Ishikawa (cell line): ENCODE results near the gene MC5R.
A peak's percentile ranks its signal among the peaks of the same experiment; 100 is the strongest.

Source experiments
- CEBPB ChIP-seq: IDR thresholded peaks from 2 replicates; pipeline ENCODE4 v1.6.1; 2012
- CREB1 ChIP-seq: IDR thresholded peaks from 2 replicates; pipeline ENCODE4 v1.6.1; 2012; ENCODE audit warnings: low read depth
- EGR1 ChIP-seq: IDR thresholded peaks from 2 replicates; pipeline ENCODE4 v1.6.1; 2012
- EP300 ChIP-seq: IDR thresholded peaks from 2 replicates; pipeline ENCODE4 v1.6.1; 2012; ENCODE audit warnings: borderline replicate concordance
- FOXM1 ChIP-seq: IDR thresholded peaks from 2 replicates; pipeline ENCODE4 v1.6.1; 2012; ENCODE audit warnings: low read depth, borderline replicate concordance
- NFIC ChIP-seq: IDR thresholded peaks from 2 replicates; pipeline ENCODE4 v1.6.1; 2012
- RAD21 ChIP-seq: IDR thresholded peaks from 2 replicates; pipeline ENCODE4 v1.6.1; 2012; ENCODE audit warnings: low read depth
- TAF1 ChIP-seq: IDR thresholded peaks from 2 replicates; pipeline ENCODE4 v1.6.1; 2012; ENCODE audit warnings: low read depth, mild to moderate bottlenecking
- TCF12 ChIP-seq: IDR thresholded peaks from 2 replicates; pipeline ENCODE4 v1.6.1; 2012; ENCODE audit warnings: low read depth
- TEAD4 ChIP-seq: IDR thresholded peaks from 2 replicates; pipeline ENCODE4 v1.6.1; 2012
- YY1 ChIP-seq: IDR thresholded peaks from 2 replicates; pipeline ENCODE4 v1.6.1; 2012; ENCODE audit warnings: low read depth
- ZBTB7A ChIP-seq: IDR thresholded peaks from 2 replicates; pipeline ENCODE4 v1.6.1; 2012; ENCODE audit warnings: low read depth
- TF ChIP-seq, protein P1 (sequence below): IDR thresholded peaks from 2 replicates; pipeline ENCODE4 v1.6.1; 2012; ENCODE audit warnings: low read depth, mild to moderate bottlenecking
- TF ChIP-seq, protein P2 (sequence below): IDR thresholded peaks from 2 replicates; pipeline ENCODE4 v1.6.1; 2012
- TF ChIP-seq, protein P3 (sequence below): IDR thresholded peaks from 2 replicates; pipeline ENCODE4 v1.6.1; 2012

MC5R gene

DNA sequence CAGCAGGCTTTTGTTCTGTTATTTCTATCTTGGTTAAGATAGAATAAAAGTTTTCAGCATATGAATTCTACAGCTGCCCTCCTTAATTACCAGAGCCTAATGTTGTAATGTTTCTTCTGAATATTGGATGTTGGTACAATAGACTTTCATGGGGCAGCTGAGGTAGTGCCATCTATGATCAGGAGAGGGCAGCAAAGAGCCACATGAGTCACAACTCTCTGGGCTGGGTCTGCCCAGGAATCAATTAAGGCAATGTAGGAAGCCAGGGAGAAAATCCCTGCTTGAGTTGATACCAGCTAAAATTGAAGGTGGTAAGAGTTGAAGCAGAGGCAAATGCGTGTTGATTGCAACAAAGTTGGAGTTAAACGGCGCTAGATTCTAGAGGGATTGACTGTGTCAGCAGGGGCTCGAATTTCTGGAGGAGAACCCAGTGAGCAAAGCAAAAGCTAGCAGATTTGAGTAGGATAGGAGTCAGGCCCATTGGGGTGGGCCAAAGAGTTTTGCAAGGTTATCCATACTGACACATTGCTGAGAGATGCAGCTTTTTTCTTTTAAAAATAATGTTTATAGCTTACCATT lies 10.6 kb upstream of the MC5R start:
- TF ChIP-seq RAD21 (peak; percentile 79), EP300 (no peak)

DNA sequence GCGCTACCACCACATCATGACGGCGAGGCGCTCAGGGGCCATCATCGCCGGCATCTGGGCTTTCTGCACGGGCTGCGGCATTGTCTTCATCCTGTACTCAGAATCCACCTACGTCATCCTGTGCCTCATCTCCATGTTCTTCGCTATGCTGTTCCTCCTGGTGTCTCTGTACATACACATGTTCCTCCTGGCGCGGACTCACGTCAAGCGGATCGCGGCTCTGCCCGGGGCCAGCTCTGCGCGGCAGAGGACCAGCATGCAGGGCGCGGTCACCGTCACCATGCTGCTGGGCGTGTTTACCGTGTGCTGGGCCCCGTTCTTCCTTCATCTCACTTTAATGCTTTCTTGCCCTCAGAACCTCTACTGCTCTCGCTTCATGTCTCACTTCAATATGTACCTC lies 2.3 kb downstream of the MC5R start:
- TF ChIP-seq ZBTB7A (no peak), EP300 (no peak), CREB1 (no peak), FOXM1 (no peak), NFIC (no peak), EGR1 (no peak), YY1 (no peak), RAD21 (no peak)
- TF ChIP-seq, protein P1, sequence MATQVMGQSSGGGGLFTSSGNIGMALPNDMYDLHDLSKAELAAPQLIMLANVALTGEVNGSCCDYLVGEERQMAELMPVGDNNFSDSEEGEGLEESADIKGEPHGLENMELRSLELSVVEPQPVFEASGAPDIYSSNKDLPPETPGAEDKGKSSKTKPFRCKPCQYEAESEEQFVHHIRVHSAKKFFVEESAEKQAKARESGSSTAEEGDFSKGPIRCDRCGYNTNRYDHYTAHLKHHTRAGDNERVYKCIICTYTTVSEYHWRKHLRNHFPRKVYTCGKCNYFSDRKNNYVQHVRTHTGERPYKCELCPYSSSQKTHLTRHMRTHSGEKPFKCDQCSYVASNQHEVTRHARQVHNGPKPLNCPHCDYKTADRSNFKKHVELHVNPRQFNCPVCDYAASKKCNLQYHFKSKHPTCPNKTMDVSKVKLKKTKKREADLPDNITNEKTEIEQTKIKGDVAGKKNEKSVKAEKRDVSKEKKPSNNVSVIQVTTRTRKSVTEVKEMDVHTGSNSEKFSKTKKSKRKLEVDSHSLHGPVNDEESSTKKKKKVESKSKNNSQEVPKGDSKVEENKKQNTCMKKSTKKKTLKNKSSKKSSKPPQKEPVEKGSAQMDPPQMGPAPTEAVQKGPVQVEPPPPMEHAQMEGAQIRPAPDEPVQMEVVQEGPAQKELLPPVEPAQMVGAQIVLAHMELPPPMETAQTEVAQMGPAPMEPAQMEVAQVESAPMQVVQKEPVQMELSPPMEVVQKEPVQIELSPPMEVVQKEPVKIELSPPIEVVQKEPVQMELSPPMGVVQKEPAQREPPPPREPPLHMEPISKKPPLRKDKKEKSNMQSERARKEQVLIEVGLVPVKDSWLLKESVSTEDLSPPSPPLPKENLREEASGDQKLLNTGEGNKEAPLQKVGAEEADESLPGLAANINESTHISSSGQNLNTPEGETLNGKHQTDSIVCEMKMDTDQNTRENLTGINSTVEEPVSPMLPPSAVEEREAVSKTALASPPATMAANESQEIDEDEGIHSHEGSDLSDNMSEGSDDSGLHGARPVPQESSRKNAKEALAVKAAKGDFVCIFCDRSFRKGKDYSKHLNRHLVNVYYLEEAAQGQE = no peak
- TF ChIP-seq, protein P2, sequence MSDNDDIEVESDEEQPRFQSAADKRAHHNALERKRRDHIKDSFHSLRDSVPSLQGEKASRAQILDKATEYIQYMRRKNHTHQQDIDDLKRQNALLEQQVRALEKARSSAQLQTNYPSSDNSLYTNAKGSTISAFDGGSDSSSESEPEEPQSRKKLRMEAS = no peak

DNA sequence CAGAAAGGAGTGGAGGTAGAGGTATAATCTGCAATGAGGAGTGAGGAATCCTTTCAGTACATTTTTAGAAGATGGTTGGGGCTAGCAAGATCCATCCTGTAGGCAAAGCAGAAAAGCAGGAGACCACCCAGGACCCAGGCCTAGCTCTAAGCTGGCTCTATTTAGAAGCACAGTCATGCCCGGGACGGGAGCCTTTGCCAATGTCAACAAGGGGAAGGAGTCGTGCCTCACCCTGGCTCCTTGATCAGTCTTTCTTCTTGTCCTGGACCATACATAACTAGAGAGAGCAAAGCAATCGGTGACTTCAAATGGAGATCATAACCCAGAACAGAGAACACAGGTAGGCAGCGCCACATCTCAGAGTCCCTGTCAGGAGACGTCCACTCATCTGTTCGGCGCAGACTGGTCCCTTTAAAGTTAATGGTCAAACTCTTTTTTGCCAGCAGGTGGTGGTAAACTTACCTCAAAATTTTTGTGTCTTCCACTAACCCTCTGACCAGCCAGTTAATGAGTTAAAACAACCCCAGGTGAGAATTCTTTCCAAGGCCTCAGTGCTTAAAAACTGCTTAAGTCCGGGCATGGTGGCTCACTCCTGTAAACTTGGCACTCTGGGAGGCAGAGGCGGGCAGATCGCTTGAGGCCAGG lies 8.0 kb downstream of the MC5R start:
- TF ChIP-seq TAF1 = no peak
- TF ChIP-seq, protein P2 = no peak
- TF ChIP-seq RAD21 = peak; percentile 35; the same call in 1 of the 2 replicates
- no peak for TF ChIP-seq NFIC
- TF ChIP-seq ZBTB7A = no peak
- no peak for TF ChIP-seq TCF12
- no peak for TF ChIP-seq FOXM1
- TF ChIP-seq TEAD4 = no peak

DNA sequence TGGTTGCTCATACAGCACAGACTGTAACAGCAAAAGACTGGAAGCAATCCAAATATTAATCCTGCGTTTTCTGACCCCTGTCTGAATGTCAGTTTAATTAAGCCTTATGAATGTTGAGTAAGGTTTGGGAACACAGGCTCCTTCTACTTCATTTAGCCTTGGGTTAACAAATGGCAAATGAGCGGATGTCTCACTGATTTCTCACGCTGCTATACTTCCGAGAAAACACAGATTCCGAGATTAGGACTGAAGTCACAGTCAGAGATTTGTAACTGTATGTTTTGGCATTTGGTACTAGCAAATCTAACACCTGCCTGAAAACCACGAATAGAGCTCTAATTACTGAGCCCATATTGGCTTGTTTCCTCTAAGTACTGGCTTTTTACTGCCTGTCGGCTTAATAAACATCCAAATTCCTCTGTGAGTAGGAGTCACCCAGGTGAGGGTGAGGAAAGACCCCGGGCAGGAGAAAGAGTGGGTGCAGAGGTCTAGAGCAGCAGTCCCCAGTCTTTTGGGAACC lies 10.6 kb downstream of the MC5R start:
- TF ChIP-seq, protein P1 = no peak
- TF ChIP-seq TAF1 = no peak
- no peak for TF ChIP-seq ZBTB7A
- TF ChIP-seq YY1 = no peak
- TF ChIP-seq CEBPB = no peak
- TF ChIP-seq EP300 = no peak
- no peak for TF ChIP-seq FOXM1

DNA sequence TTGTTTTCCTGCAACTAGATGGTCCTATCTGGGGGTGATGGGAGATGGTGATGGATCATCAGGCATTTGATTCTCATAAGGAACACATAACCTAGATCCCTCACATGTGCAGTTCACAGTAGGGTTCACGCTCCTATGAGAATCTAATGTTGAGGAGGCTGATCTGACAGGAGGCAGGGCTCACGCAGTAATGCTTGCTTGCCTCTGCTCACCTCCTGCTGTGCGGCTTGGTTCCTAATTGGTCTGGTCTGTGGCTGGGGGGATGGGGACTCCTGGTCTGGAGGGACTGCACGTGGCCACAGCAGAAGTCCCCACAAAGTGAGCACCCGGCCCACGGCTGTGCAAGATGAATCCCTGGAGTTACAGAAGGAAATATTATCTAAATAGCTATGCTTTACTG lies 11.3 kb downstream of the MC5R start:
- TF ChIP-seq YY1 (no peak), CREB1 (no peak), EP300 (no peak), NFIC (no peak), CEBPB (no peak), EGR1 (no peak), ZBTB7A (no peak), TCF12 (no peak), RAD21 (no peak), TEAD4 (no peak), FOXM1 (no peak), TAF1 (no peak)
- TF ChIP-seq, protein P1 = no peak
- TF ChIP-seq, protein P2 = no peak
- TF ChIP-seq, protein P3, sequence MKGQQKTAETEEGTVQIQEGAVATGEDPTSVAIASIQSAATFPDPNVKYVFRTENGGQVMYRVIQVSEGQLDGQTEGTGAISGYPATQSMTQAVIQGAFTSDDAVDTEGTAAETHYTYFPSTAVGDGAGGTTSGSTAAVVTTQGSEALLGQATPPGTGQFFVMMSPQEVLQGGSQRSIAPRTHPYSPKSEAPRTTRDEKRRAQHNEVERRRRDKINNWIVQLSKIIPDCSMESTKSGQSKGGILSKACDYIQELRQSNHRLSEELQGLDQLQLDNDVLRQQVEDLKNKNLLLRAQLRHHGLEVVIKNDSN = no peak
